Ascending aorta (tissue), 2 donors: ENCODE data around the gene CRYBG3. TPM values are rescaled to one million over a fixed set of nuclear protein-coding genes. Genes with fewer than 3 reads are reported as not detected.

Source experiments
- DNase-seq, 2 donors: peaks; one replicate each; pipeline ENCODE4 v3.0.0-alpha.2; 2019; ENCODE audit warnings: low spot score in 2 of 2
- H3K27ac ChIP-seq, 2 donors: fragments of 200-600 bp; sonication (generic); one replicate each; pipeline ENCODE4 v1.5.1; 2016 to 2017; ENCODE audit warnings: mild to moderate bottlenecking in 1 of 2
- H3K27me3 ChIP-seq: fragments of 200-600 bp; sonication (generic); one replicate; pipeline ENCODE4 v1.5.1; 2017
- H3K36me3 ChIP-seq, 2 donors: fragments of 200-600 bp; sonication (generic); one replicate each; pipeline ENCODE4 v1.5.1; 2016
- H3K4me1 ChIP-seq, 2 donors: fragments of 200-600 bp; sonication (generic); one replicate each; pipeline ENCODE4 v1.5.1; 2016 to 2017; ENCODE audit warnings: mild to moderate bottlenecking in 1 of 2
- H3K4me3 ChIP-seq, 2 donors: fragments of 200-600 bp; sonication (generic); one replicate each; pipeline ENCODE4 v1.5.1; 2016 to 2017; ENCODE audit warnings: mild to moderate bottlenecking in 1 of 2
- H3K9me3 ChIP-seq, 2 donors: fragments of 200-600 bp; sonication (generic); one replicate each; pipeline ENCODE4 v1.5.1; 2016
- CTCF ChIP-seq, 3 experiments: fragments of 200-600 bp in 2 of 3; fragments of 450-650 bp in 1 of 3; sonication (generic) in 2 of 3; IDR thresholded peaks; one replicate each; pipeline ENCODE4 v1.5.1; 2016 to 2019; ENCODE audit warnings: antibody characterized with exemption in 3 of 3, mild to moderate bottlenecking in 1 of 3, moderate library complexity in 1 of 3
- intact Hi-C: fragments of 100-400 bp; cut with DNase I; formaldehyde crosslinking; loops from one replicate; pipeline ENCODE4 v1.15.1; 2023
- total RNA-seq: library from RNA; depleted of rRNA; stranded (reverse); fragments of >200 nt; gene quantifications from one replicate; pipeline ENCODE4 v1.1.0, GENCODE V29; 2016

CRYBG3 gene
- total RNA-seq, 1 donor from 2014 or later, result 13.2 TPM

GRCh38 chr3:97950360-97950759, 128.5 kb downstream of the CRYBG3 start:
- H3K36me3 ChIP-seq, result peaks cover 28 to 66% of the 10 kb centered on the region in 2 donors
- no peaks in the 10 kb centered on the region for H3K27me3 ChIP-seq
- intact Hi-C loops, result no loop called here
- no peaks in the 10 kb centered on the region for H3K9me3 ChIP-seq
- no peak overlapping the region for H3K4me3 ChIP-seq
- no peak for DNase-seq
- H3K27ac ChIP-seq, result no peak overlapping the region
- no peak for TF ChIP-seq CTCF (IDR thresholded peaks at IDR 0.05)
- no peaks in the 10 kb centered on the region for H3K4me1 ChIP-seq

GRCh38 chr3:97952280-97952679, 130.5 kb downstream of the CRYBG3 start:
- no peak for TF ChIP-seq CTCF (IDR thresholded peaks at IDR 0.05)
- H3K4me3 ChIP-seq, result no peak overlapping the region
- intact Hi-C loops, result no loop called here
- H3K36me3 ChIP-seq, result peaks cover 28 to 60% of the 10 kb centered on the region in 2 donors
- H3K27me3 ChIP-seq, result no peaks in the 10 kb centered on the region
- no peaks in the 10 kb centered on the region for H3K4me1 ChIP-seq
- peak in 1 of 2 donors; percentile 69 for DNase-seq
- H3K27ac ChIP-seq, result no peak overlapping the region
- H3K9me3 ChIP-seq, result no peaks in the 10 kb centered on the region

- H3K36me3 ChIP-seq, result peaks cover 28 to 62% of the 10 kb centered on the region in 2 donors
- no peak overlapping the region for H3K4me3 ChIP-seq
- DNase-seq, result no peak
- intact Hi-C loops, result no loop called here
- no peak overlapping the region for H3K27ac ChIP-seq
- no peaks in the 10 kb centered on the region for H3K27me3 ChIP-seq
- no peaks in the 10 kb centered on the region for H3K4me1 ChIP-seq
- no peak for TF ChIP-seq CTCF (IDR thresholded peaks at IDR 0.05)
- H3K9me3 ChIP-seq, result no peaks in the 10 kb centered on the region
Measured at GRCh38 chr3:97952872-97953271, 131.1 kb downstream of the CRYBG3 start.

- intact Hi-C loops, result no loop called here
- H3K9me3 ChIP-seq, result no peaks in the 10 kb centered on the region
- no peak overlapping the region for H3K4me3 ChIP-seq
- no peak overlapping the region for H3K27ac ChIP-seq
- H3K4me1 ChIP-seq, result no peaks in the 10 kb centered on the region
- no peak for DNase-seq
- H3K27me3 ChIP-seq, result no peaks in the 10 kb centered on the region
- peaks cover 27 to 50% of the 10 kb centered on the region in 2 donors for H3K36me3 ChIP-seq
- TF ChIP-seq CTCF (IDR thresholded peaks at IDR 0.05), result no peak
Measured at GRCh38 chr3:97954228-97954827, 132.5 kb downstream of the CRYBG3 start.

GRCh38 chr3:97956051-97956450, 134.2 kb downstream of the CRYBG3 start:
- intact Hi-C loops, result no loop called here
- Histone ChIP-seq H3K27me3 (no peaks in the 10 kb centered on the region), H3K4me3 (no peak overlapping the region), H3K9me3 (no peaks in the 10 kb centered on the region), H3K36me3 (peaks cover 15 to 33% of the 10 kb centered on the region in 2 donors), H3K4me1 (no peaks in the 10 kb centered on the region), H3K27ac (no peak overlapping the region)
- no peak for DNase-seq
- no peak for TF ChIP-seq CTCF (IDR thresholded peaks at IDR 0.05)
